ENCODE data around the gene SRBD1.

- TF ChIP-seq CTCF (conservative IDR thresholded peaks at IDR 0.05; ENCODE audit: low read depth, low read length) (no peak), EZH2phosphoT487 (IDR thresholded peaks at IDR 0.05; ENCODE audit: borderline replicate concordance, low read length) (no peak)
Observed at GRCh38 chr2:45401431-45401922, 209.6 kb downstream of the SRBD1 start.

Measured in PC-3 (cell line).